T-cell (primary cell): ENCODE results near the gene TMED10. TPM values are rescaled to one million over a fixed set of nuclear protein-coding genes. Genes with fewer than 3 reads are reported as not detected.

Source experiments
- ATAC-seq, 4 experiments: fragments of 200-7000 bp in 3 of 4; fragments of 150-1000 bp in 1 of 4; cut with Tn5 transposase; replicated peaks in 1 of 4; 1 replicate in 3 of 4; 2 replicates in 1 of 4; pipeline ENCODE4 v1.10.0; 2021; ENCODE audit warnings: moderate library complexity in 3 of 4, mild to moderate bottlenecking in 2 of 4, moderate number of reproducible peaks in 1 of 4
- CTCF ChIA-PET, 2 donors: fragments of 300-600 bp; sonication (Branson Sonifier 250); formaldehyde crosslinking; loops; one replicate each; lab custom pipeline; 2022; ENCODE audit warnings: antibody characterized with exemption in 2 of 2; lab: Charles Lee
- POLR2A ChIA-PET, 2 donors: fragments of 300-600 bp; sonication (Branson Sonifier 250); formaldehyde crosslinking; loops; one replicate each; lab custom pipeline; 2022; ENCODE audit warnings: antibody characterized with exemption in 2 of 2; lab: Charles Lee
- DNase-seq, 35 experiments: peaks; one replicate each; pipeline versions ENCODE4 v3.0.0 to v3.0.0-alpha.2; 2013 to 2023
- H3K27ac ChIP-seq: one replicate; pipeline ENCODE4 v1.5.1; 2013; ENCODE audit warnings: low read length
- H3K27me3 ChIP-seq, 2 experiments: replicated peaks in 1 of 2; 1 replicate in 1 of 2; 2 replicates in 1 of 2; pipeline versions ENCODE4 v1.6.1 to v1.7.0; 2013; ENCODE audit warnings: low read length in 1 of 2, mixed read lengths in 1 of 2; ENCODE audit not compliant: control insufficient read depth in 2 of 2, insufficient read depth in 2 of 2; ENCODE audit errors: extremely low read depth in 1 of 2
- H3K36me3 ChIP-seq, 2 donors: 1 replicate in 1 of 2; 2 replicates in 1 of 2; pipeline versions ENCODE4 v1.6.1 to v1.7.0; 2013; ENCODE audit warnings: low read length in 1 of 2; ENCODE audit not compliant: control insufficient read depth in 2 of 2, insufficient read depth in 1 of 2; ENCODE audit errors: extremely low read depth in 1 of 2
- H3K4me1 ChIP-seq, 2 experiments: 1 replicate in 1 of 2; 2 replicates in 1 of 2; pipeline versions ENCODE4 v1.6.1 to v1.7.0; 2013; ENCODE audit warnings: low read length in 2 of 2, mixed read lengths in 1 of 2; ENCODE audit not compliant: insufficient read depth in 2 of 2, control insufficient read depth in 1 of 2; ENCODE audit errors: extremely low read depth in 1 of 2
- H3K4me3 ChIP-seq, 2 donors: 1 replicate in 1 of 2; 2 replicates in 1 of 2; pipeline versions ENCODE4 v1.5.1 to v1.7.0; 2013; ENCODE audit warnings: mild to moderate bottlenecking in 2 of 2, low read length in 1 of 2, moderate library complexity in 1 of 2; ENCODE audit not compliant: control insufficient read depth in 1 of 2; ENCODE audit errors: extremely low read depth in 1 of 2
- H3K9me3 ChIP-seq: 2 replicates; pipeline ENCODE4 v1.7.0; 2013
- H3K27ac Mint-ChIP-seq, 2 donors: one replicate each; pipeline ENCODE4 v1.8.0; 2020 to 2021; ENCODE audit warnings: mild to moderate bottlenecking in 2 of 2, mixed read lengths in 2 of 2
- H3K27me3 Mint-ChIP-seq, 2 donors: one replicate each; pipeline ENCODE4 v1.8.0; 2021 to 2022; ENCODE audit warnings: mixed read lengths in 2 of 2
- H3K36me3 Mint-ChIP-seq: one replicate; pipeline ENCODE4 v1.8.0; 2021; ENCODE audit warnings: mixed read lengths
- H3K4me1 Mint-ChIP-seq, 3 donors: one replicate each; pipeline ENCODE4 v1.8.0; 2020 to 2022; ENCODE audit warnings: mixed read lengths in 3 of 3, mild to moderate bottlenecking in 1 of 3
- H3K4me3 Mint-ChIP-seq, 3 donors: one replicate each; pipeline ENCODE4 v1.8.0; 2020 to 2022; ENCODE audit warnings: mild to moderate bottlenecking in 3 of 3, mixed read lengths in 3 of 3, moderate library complexity in 3 of 3
- H3K9me3 Mint-ChIP-seq, 3 donors: one replicate each; pipeline ENCODE4 v1.8.0; 2020 to 2022; ENCODE audit warnings: mixed read lengths in 3 of 3
- WGBS: methylation state at CpG from one replicate; pipeline ENCODE4 v1.1.5; 2013; ENCODE audit warnings: missing lambda C conversion rate; ENCODE audit not compliant: insufficient coverage; 5-methylcytosine and 5-hydroxymethylcytosine counted together
- total RNA-seq, 35 experiments: library from RNA in 6 of 35; stranded (reverse) in 6 of 35; fragments of 120-200 nt in 1 of 35; gene quantifications; one replicate each; pipeline versions ENCODE4 v1.2.1 to v1.2.4 and lab custom pipeline; 2013 to 2026

TMED10 gene
- total RNA-seq, 5 donors from 2014 or later (not counting 1 experiment from before 2014, with no cell fraction given): 143 to 193 (median 151) TPM

DNA sequence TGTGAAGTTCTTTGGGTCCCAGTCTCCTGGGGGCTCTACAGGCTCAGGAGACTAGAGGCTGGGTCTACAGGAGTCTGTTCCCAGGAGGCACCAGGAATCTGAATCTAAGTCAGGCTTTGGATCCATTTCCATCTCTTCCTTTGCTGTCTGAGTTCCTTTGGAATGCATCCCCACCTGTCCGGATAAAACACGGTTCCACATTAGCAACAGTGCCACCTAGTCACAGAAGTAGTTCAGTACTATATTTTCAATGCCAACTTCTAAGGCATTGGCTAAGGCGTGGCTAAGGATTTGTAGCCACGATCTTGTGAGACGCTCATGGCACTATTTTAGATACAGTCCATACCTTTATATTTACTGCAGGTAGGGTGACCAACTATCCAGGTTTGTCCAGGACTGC, 91.9 kb downstream of the TMED10 start:
- Mint-ChIP-seq H3K36me3 (peaks cover 44% of the 10 kb centered on the region), H3K9me3 (no peaks in the 10 kb centered on the region), H3K27ac (peak overlapping the region in 1 of 2 donors; percentile 11), H3K4me3 (no peak overlapping the region), H3K27me3 (no peaks in the 10 kb centered on the region), H3K4me1 (no peaks in the 10 kb centered on the region)
- ChIA-PET POLR2A (no interaction called here), CTCF (no interaction called here)
- no peak for DNase-seq
- ATAC-seq: no peak
- Histone ChIP-seq H3K36me3 (peaks cover 9 to 65% of the 10 kb centered on the region in 2 donors), H3K27me3 (no peaks in the 10 kb centered on the region), H3K4me1 (no peaks in the 10 kb centered on the region), H3K4me3 (no peak overlapping the region), H3K9me3 (no peaks in the 10 kb centered on the region), H3K27ac (no peak overlapping the region)
- 97% methylated on average over 5 of the region's 5 CpGs for WGBS

DNA sequence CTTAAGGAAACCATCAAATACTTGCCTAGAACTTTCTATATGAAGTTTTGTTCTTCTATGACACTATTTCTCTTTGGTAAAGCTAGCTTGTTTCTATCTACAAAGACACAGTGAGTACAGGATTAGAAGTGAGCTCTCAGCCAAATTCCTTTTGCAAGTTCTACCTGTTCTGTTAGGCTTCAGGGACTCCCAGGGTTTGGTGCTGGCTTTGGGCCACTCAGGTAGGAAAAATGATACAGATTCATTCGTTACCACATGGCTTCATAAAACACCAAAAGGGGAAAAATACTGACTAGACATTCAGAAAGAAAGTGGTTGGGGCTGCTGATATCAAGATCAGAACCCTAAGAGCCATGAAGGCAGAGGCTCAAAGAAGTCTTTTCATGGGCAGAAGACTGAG, 93.1 kb downstream of the TMED10 start:
- no peaks in the 10 kb centered on the region for H3K27me3 Mint-ChIP-seq
- Histone ChIP-seq H3K27ac (no peak overlapping the region), H3K4me1 (no peaks in the 10 kb centered on the region), H3K27me3 (no peaks in the 10 kb centered on the region), H3K4me3 (no peak overlapping the region), H3K9me3 (no peaks in the 10 kb centered on the region), H3K36me3 (peaks cover 9 to 60% of the 10 kb centered on the region in 2 donors)
- peaks cover 39% of the 10 kb centered on the region for H3K36me3 Mint-ChIP-seq
- H3K4me3 Mint-ChIP-seq: no peak overlapping the region
- WGBS: no CpG with 5 or more reads among the region's 1 CpG
- ATAC-seq: no peak
- H3K4me1 Mint-ChIP-seq: no peaks in the 10 kb centered on the region
- H3K9me3 Mint-ChIP-seq: no peaks in the 10 kb centered on the region
- no peak for DNase-seq
- peak overlapping the region in 1 of 2 donors; percentile 39 for H3K27ac Mint-ChIP-seq
- ChIA-PET CTCF (no interaction called here), POLR2A (no interaction called here)

DNA sequence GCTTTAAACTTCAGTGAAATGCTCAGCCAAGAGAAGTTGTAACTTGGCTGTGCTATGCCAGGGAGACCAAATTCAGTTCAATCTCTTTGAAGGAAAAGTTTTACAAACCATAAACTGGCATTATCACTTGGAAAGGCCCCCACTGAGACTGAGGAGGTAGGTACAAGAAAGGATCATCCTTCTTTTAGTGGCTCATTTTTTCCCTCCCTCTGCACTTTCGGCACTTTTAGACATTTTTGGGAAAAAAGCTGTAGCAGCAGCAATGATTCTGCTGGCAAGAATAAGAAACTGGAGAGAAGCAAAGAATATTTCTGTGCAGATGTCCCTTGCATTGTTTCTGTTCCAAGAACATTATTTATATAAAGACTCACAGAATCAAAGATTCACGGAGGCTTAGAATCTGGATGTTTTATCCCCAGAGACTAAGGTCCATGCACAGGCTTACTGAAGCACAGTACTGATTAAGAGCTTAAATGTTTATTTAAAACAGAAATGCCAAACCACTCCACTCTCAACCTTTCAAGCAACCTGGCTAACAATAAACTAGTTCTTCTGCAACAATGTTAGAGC, 94.7 kb downstream of the TMED10 start:
- H3K9me3 Mint-ChIP-seq: no peaks in the 10 kb centered on the region
- CTCF ChIA-PET: no interaction called here
- Histone ChIP-seq H3K9me3 (no peaks in the 10 kb centered on the region), H3K4me1 (no peaks in the 10 kb centered on the region), H3K27me3 (no peaks in the 10 kb centered on the region), H3K4me3 (no peak overlapping the region), H3K36me3 (peaks cover 9 to 45% of the 10 kb centered on the region in 2 donors), H3K27ac (no peak overlapping the region)
- POLR2A ChIA-PET: interaction anchor here (0.6 to 0.7 kb wide), 2 partner anchors 206 to 219 kb away, joined by 3 to 5 read pairs; no protein-coding TSS in a partner anchor
- peaks cover 29% of the 10 kb centered on the region for H3K36me3 Mint-ChIP-seq
- ATAC-seq (no peak), DNase-seq (no peak)
- H3K4me1 Mint-ChIP-seq: no peaks in the 10 kb centered on the region
- no peaks in the 10 kb centered on the region for H3K27me3 Mint-ChIP-seq
- no peak overlapping the region for H3K4me3 Mint-ChIP-seq
- no CpG with 5 or more reads among the region's 2 CpGs for WGBS
- no peak overlapping the region for H3K27ac Mint-ChIP-seq

Other genes with a start within 250 kb of the TMED10 start
- under 1 TPM in 2 of 5 donors, not detected in 3; 0.09 to 0.29 TPM for gene PGF, start 221.0 kb downstream of the TMED10 start, total RNA-seq
- 10 to 100 TPM; 19.4 to 31.5 (median 29.2) TPM for gene EIF2B2, start 173.7 kb downstream of the TMED10 start, total RNA-seq
- 10 to 100 TPM; 17.3 to 28.2 (median 22.1) TPM for gene MLH3, start 125.1 kb downstream of the TMED10 start, total RNA-seq
- gene ACYP1, start 112.6 kb downstream of the TMED10 start, total RNA-seq: 10 to 100 TPM; 15.3 to 26.1 (median 21.5) TPM
- gene ZC2HC1C, start 107.0 kb downstream of the TMED10 start, total RNA-seq: 1 to 10 TPM in 1 of 5 donors, under 1 TPM in 3, not detected in 1; 0.36 to 1.3 (median 0.56) TPM
- gene NEK9, start 49.6 kb downstream of the TMED10 start, total RNA-seq: 100 to 1,000 TPM in 3 of 5 donors, 10 to 100 TPM in 2; 78.9 to 121 (median 117) TPM
- 1,000 to 10,000 TPM in 2 of 5 donors, 10 to 100 TPM in 3; 20.4 to 2,951 (median 27.1) TPM for gene FOS, start 102.2 kb upstream of the TMED10 start, total RNA-seq